Measurements from ENCODE around the gene CEP131.
A peak's percentile ranks its signal among the peaks of the same experiment; 100 is the strongest.

CEP131 gene

DNA sequence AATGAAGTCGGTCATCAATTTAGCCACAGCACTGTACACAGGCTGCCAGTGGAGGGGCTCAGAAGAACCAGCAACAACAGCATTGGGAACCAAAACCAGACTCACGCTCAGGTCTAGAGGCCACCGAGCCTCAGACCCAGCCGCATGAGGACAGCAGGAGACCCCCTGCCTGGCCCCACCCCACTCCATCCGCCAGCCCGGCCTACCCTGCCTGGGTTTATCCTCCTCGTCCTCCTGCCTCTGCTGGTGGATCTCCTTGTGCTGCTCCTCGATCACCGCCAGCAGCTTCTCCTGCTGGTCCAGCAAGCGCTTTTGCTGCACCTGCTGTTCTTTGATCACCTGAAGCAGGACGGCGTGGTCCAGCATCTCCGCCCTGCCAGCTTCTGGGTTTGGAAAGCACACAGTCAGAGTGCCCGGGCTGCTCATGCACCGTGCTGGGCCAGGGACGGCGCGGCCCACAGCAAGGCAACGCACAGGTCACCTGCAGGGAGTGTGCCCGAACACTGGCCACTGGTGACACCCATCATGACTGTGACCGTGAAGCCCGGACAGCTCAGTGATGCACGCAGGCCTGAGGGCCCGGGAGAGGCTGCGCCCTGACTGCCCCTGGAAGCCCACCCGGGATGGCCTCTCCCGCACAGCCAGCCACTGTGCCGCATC is 24.0 kb upstream of the CEP131 start:
- no peak overlapping the region for H3K4me3 ChIP-seq (replicated peaks; ENCODE audit: insufficient read depth, low read length)
- no peaks in the 10 kb centered on the region for H3K27me3 ChIP-seq (ENCODE audit: insufficient read depth, poor library complexity, severe bottlenecking)
- TF ChIP-seq CTCF (IDR thresholded peaks at IDR 0.05; ENCODE audit: insufficient read depth, low read length) (no peak), GABPA (IDR thresholded peaks at IDR 0.05; ENCODE audit: low read depth) (no peak)
- no peak for DNase-seq (ENCODE audit: low read depth in 1 of 2, low spot score in 1 of 2)
- no peak overlapping the region for H3K27ac ChIP-seq (replicated peaks)

- no peak for DNase-seq (ENCODE audit: low read depth in 1 of 2, low spot score in 1 of 2)
These were observed 23.5 kb upstream of the CEP131 start for GRCh38 chr17:81246343-81246670.

GRCh38 chr17:81245665-81246342 is 23.0 kb upstream of the CEP131 start:
- DNase-seq (ENCODE audit: low read depth in 1 of 2, low spot score in 1 of 2): no peak
- Histone ChIP-seq H3K27ac (replicated peaks) (no peak overlapping the region), H3K27me3 (ENCODE audit: insufficient read depth, poor library complexity, severe bottlenecking) (no peaks in the 10 kb centered on the region), H3K4me3 (replicated peaks; ENCODE audit: insufficient read depth, low read length) (no peak overlapping the region)
- TF ChIP-seq REST (IDR thresholded peaks at IDR 0.05; ENCODE audit: insufficient replicate concordance, low read depth): no peak
- peak; percentile 41 for TF ChIP-seq POLR2AphosphoS5 (IDR thresholded peaks at IDR 0.05; ENCODE audit: low read depth)

More at GRCh38 chr17:81246343-81246670, 23.5 kb upstream of the CEP131 start:
- no peak overlapping the region for H3K4me3 ChIP-seq (replicated peaks; ENCODE audit: insufficient read depth, low read length)
- no peak for TF ChIP-seq SPI1 (IDR thresholded peaks at IDR 0.05; ENCODE audit: borderline replicate concordance, low read depth)
- no peak for TF ChIP-seq POLR2AphosphoS5 (IDR thresholded peaks at IDR 0.05; ENCODE audit: low read depth)
- no peak for TF ChIP-seq REST (IDR thresholded peaks at IDR 0.05; ENCODE audit: insufficient replicate concordance, low read depth)
- no peak for TF ChIP-seq GABPA (IDR thresholded peaks at IDR 0.05; ENCODE audit: low read depth)
- TF ChIP-seq CTCF (IDR thresholded peaks at IDR 0.05; ENCODE audit: insufficient read depth, low read length): no peak
- H3K27me3 ChIP-seq (ENCODE audit: insufficient read depth, poor library complexity, severe bottlenecking): no peaks in the 10 kb centered on the region
- no peak overlapping the region for H3K27ac ChIP-seq (replicated peaks)

GRCh38 chr17:81245024-81245664 is 22.4 kb upstream of the CEP131 start:
- TF ChIP-seq GABPA (IDR thresholded peaks at IDR 0.05; ENCODE audit: low read depth): no peak
- no peak for TF ChIP-seq CTCF (IDR thresholded peaks at IDR 0.05; ENCODE audit: insufficient read depth, low read length)
- TF ChIP-seq POLR2AphosphoS5 (IDR thresholded peaks at IDR 0.05; ENCODE audit: low read depth): no peak
- TF ChIP-seq SPI1 (IDR thresholded peaks at IDR 0.05; ENCODE audit: borderline replicate concordance, low read depth): no peak
- TF ChIP-seq REST (IDR thresholded peaks at IDR 0.05; ENCODE audit: insufficient replicate concordance, low read depth): no peak
- Histone ChIP-seq H3K27me3 (ENCODE audit: insufficient read depth, poor library complexity, severe bottlenecking) (no peaks in the 10 kb centered on the region), H3K27ac (replicated peaks) (no peak overlapping the region), H3K4me3 (replicated peaks; ENCODE audit: insufficient read depth, low read length) (no peak overlapping the region)
- DNase-seq (ENCODE audit: low read depth in 1 of 2, low spot score in 1 of 2): no peak

All from HL-60 (cell line).